Activated CD4-positive, alpha-beta T cell treated with anti-CD3 and anti-CD28 coated beads, Interleukin-2, amount 50 U/mL, for 24 hours (primary cell): Measurements from ENCODE around the gene GPHN.

Experiments used
- DNase-seq, 2 donors: peaks; one replicate each; pipeline ENCODE4 v3.0.0-alpha.2; 2020; ENCODE audit warnings: low read depth in 1 of 2, low spot score in 1 of 2

The GPHN gene

DNA sequence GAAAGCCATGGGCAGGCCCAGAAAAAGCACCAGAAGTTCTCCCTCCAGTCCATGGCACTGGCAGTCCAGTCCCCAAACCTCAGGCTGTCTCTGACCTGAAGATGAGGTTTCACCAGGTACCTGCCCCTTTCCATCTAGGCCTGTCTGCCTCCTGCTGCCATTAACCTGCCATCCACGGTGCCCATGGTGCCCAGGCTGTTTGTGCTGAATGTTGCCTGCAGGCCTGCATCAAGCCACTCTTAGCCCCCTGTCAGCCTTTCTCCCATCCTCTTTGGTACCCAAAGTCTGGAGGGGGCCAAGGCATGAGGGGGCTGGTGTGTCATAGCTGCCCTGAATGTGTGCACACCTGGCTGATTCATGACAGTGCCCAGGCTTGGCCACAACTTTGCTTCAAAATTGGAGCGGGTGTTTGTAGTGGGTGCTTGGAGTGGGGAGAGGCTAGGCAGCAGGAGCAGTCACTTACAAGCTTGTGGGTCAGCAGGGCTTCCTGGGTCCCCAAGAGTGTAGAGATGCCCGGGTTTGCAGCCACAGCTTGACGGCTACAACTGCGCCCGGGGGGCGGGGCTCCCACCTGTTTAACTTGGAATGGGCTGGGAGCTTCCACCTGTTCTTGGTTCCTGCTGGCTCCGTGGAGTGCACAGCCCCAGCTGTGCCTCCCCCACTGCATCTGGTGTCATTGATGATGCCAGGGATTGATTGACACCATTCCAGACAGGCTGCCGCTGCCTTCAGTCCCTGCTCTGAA, 88.5 kb downstream of the GPHN start:
- no peak for DNase-seq

- no peak for DNase-seq
These were observed 92.5 kb downstream of the GPHN start for GRCh38 chr14:66600416-66600815.

- DNase-seq: no peak
These were observed 94.1 kb downstream of the GPHN start for GRCh38 chr14:66601932-66602578.

GRCh38 chr14:66603945-66604344, 96.0 kb downstream of the GPHN start:
- no peak for DNase-seq

GRCh38 chr14:66606826-66607225, 98.9 kb downstream of the GPHN start:
- DNase-seq: no peak

DNA sequence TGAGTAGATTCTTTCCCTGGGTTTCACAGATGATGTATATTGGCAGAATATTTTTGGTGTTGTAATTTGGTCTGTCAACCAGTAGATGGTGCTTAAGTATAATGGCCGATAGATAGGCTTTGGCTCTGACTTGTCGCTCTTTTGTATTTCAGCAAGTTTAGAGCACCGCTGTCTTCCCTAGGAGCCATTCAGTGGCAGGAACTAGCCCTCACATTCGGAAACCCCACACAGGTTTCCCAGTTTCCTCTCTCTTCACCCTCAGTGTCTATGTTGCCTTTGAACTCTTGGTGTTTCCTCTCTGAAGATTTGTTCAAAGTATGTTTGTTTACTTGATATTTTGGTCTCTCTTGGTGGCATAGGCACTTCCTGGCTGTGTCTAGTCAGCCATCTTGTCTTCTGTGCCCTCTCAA, 102.2 kb downstream of the GPHN start:
- DNase-seq: no peak

DNA sequence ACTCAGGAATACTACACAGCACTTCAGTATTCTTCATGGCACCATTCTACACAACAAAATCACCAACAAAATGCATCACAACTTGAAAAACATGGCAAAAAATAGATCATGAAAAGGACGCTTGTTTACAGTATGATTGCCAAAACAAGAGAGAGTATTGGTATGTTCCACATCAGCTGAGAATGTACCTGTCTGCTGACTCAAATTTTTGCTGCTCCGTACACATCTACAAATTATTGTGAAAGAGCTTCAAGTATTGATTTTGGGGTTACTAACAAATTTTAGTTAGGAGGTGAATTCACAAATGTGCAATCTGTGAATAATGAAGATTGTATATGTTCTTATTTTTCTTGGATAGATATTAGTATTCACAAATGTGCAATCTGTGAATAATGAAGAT, 105.4 kb downstream of the GPHN start:
- no peak for DNase-seq

DNA sequence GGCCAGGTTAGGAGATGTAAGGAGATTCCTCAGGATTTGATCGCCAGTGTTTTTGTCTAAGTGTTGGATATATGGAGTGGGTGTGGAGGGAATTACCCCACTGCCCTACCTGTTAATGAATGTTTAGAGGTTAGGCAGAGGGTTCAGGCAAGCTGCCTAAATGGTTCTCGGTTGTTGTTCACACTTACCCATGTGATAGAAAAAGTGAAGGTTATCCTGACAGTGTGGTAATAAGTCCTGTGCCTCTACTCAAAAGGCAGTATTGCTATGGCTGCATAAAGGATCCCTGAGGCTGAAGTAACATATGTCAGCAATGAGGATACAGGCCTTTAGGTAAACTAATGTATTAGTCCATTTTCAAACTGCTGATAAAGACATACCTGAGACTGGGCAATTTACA, 112.0 kb downstream of the GPHN start:
- no peak for DNase-seq

GRCh38 chr14:66623838-66624237, 115.9 kb downstream of the GPHN start:
- no peak for DNase-seq

DNA sequence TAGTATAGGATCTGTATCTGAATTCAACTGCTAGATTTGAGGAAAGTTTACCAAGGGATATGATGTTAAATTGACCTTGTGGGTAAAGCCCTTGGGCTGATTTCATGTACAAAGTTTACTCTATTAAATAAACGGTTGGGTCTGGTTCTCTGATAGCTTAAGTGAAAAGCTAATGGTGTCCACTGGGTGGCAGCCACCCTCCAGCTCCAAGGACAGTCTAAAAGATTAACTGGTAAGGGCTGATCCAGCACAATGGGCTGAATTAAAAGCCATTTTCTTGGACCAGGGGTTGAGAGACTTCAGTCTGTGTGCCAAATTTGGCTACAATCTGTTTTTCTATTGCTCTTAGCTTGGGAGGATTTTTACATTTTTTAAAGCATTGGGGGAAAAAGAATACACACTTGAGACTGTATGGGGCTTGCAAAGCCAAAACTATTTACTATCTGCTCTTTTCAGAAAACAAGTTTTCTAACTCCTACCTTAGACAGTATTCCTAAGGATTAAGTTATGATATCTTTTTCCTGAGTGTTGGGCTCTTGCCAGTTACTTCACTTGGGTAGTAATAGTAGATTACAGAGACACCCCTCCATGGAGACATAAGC, 116.5 kb downstream of the GPHN start:
- DNase-seq: no peak

- DNase-seq: no peak
These were observed 120.7 kb downstream of the GPHN start for GRCh38 chr14:66628636-66629035.

GRCh38 chr14:66629499-66629898, 121.6 kb downstream of the GPHN start:
- no peak for DNase-seq

DNA sequence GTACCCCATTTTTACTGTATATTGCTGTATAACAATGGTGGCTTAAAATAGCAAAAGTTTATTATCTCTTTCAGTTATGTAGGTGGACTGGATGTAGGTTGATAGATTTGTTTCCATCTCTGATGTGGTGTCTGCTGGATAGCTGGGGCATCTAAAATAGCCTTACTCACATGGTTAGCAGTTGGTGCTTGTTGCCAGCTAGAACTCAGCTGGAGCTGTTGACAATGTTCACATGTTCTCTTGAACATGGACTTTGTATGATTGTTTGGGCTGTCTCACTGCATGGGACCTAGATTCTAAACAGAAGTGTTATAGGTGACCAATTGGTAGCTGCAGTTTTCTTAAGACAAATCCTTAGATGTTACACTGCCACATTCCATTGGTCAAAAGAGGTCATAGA, 126.9 kb downstream of the GPHN start:
- DNase-seq: no peak

DNA sequence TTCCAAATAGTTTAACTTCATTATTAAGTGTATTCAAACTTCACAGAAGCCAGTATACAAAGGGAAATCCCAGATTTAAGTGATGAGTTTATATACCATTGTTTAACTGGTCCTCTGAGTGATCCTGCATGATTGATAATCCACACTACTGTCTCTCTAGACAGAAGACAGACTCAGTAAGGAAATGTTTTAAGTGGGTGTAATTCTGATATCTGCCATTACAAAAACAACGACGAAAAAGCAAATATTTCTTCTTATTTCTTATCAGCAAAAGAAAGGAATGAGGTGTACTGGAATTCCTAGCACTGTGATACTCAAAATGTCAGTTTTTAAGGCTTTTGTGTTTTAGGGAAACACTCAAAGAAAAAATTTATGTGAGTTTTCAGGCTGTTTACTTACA, 127.5 kb downstream of the GPHN start:
- DNase-seq: no peak

GRCh38 chr14:66636240-66636639, 128.3 kb downstream of the GPHN start:
- no peak for DNase-seq

DNA sequence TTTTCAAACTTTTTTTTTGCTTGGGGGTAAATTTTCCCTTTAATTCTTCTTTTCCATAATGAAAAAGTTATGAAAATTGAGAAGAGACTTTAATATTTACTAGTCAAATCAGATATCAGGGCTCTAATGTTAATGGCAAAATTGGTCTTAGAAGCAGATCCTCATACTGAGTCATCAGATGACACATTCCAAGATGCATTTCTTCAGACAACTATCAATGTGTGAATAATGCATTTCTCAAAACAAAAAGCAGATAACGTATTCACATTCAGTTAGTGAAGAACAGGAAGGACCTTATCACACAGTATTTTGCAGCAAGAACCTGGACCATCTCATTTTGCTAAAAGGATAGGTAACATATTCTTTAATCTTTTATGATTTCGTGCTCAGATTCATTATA, 130.7 kb downstream of the GPHN start:
- DNase-seq: no peak

DNA sequence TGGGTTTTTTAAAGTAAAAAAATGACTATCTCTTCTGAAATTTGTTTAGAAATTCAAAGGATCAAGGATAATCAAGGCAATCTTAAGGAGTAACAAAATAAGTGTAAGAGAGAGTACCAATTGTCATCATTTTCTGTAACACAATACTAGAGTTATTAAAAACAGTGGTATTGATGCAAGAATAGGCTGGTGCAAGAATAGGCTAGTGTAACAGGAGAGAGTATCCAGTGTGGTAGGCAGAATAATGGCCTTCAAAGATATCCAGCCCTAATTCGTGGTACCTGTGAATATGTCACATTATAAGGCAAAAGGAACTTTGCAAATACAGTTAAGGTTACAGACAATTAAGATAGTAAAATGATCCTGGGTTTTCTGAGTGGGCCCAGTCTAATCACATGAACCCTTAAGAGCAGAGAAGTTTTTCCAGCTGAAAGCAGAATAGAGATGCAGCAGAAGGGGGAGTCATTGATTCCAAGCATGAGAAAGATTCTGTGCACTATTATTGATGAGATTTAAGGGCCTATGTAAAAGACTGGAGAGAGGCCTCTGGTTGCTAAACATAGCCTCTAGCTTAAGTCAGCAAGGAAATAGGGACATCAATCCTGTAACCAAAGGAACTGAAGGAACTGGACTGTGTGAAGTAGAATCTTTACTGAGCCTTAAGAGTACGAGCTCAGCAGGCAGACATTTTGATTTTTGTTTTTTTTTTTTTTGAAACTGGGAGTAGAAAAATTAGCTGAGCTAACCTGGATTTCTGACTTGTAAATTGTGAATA, 134.1 kb downstream of the GPHN start:
- no peak for DNase-seq

- DNase-seq: no peak
These were observed 135.4 kb downstream of the GPHN start for GRCh38 chr14:66643344-66643743.

DNA sequence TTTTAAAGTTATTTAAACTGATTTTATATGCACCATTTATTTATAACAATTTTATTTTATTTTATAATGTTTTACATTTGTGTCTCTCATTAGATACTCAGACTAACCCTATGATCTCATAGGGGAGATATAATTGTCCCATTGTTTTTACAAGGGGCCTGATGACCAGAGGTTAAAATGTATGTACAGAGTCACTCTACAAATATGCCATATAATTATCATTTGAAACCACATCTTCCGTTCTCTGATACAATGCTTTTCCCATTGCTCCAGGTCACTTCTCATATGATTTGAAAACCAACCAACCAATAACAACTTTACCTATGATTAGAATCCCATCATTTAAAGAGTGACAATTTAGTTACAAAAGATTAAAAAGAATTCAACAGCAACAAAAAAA, 137.8 kb downstream of the GPHN start:
- DNase-seq: no peak

- DNase-seq: no peak
These were observed 141.6 kb downstream of the GPHN start for GRCh38 chr14:66649498-66649897.

GRCh38 chr14:66650491-66650911, 142.6 kb downstream of the GPHN start:
- no peak for DNase-seq
